ENCODE measurements around the gene GPC5. TPM values are rescaled to one million over a fixed set of nuclear protein-coding genes. Genes with fewer than 3 reads are reported as not detected.

Gene GPC5
- total and polyA plus RNA-seq, 2 of the 8 experiments (the other 6 are each of a cell fraction or from before 2014, with no cell fraction given): 0.20 to 0.39 TPM

GRCh38 chr13:92512852-92513251 is 1114.4 kb downstream of the GPC5 start:
- H2AK5ac ChIP-seq (ENCODE audit: low read depth, low read length): no peak overlapping the region
- no peak overlapping the region for H2BK15ac ChIP-seq (ENCODE audit: low read length)
- no peaks in the 10 kb centered on the region for H3K27me3 ChIP-seq (replicated peaks in 1 of 4; ENCODE audit: control insufficient read depth in 3 of 4, extremely low read depth in 1 of 4, insufficient read depth in 3 of 4, low read length in 3 of 4)
- peaks cover 5 to 6% of the 10 kb centered on the region in 2 experiments; a peak in 1 of 4 replicates for H3K9me3 ChIP-seq (ENCODE audit: insufficient read depth in 2 of 2, low read depth in 1 of 2, low read length in 1 of 2)
- no peak overlapping the region for H4K91ac ChIP-seq (replicated peaks; ENCODE audit: insufficient read length, low read length)
- H3K23me2 ChIP-seq (ENCODE audit: low read depth, low read length): no peaks in the 10 kb centered on the region
- no peak overlapping the region for H2BK5ac ChIP-seq (ENCODE audit: low read depth, low read length)
- H2AFZ ChIP-seq (ENCODE audit: low read length): 0 out of 2 replicates have a peak overlapping the region, but pooled peaks have one; percentile 40
- 89% methylated on average over 9 of the region's 9 CpGs; no CpG with 5 or more reads in 1 of the 2 experiments for WGBS, 2 experiments (ENCODE audit: extremely low coverage in 1 of 2, insufficient coverage in 1 of 2, insufficient read length in 1 of 2, insufficient replicate concordance in 2 of 2, low coverage in 1 of 2, low lambda C conversion rate in 2 of 2, missing lambda C conversion rate in 1 of 2)
- no peak overlapping the region for H3K23ac ChIP-seq (ENCODE audit: insufficient read length)
- H3K79me1 ChIP-seq (ENCODE audit: low read depth, low read length): no peaks in the 10 kb centered on the region
- H3K27ac ChIP-seq (ENCODE audit: low read depth, low read length): no peak overlapping the region
- no peaks in the 10 kb centered on the region for H3K79me2 ChIP-seq (ENCODE audit: control insufficient read depth in 1 of 2, insufficient read depth in 2 of 2, low read length in 2 of 2)
- no peak overlapping the region for H2BK12ac ChIP-seq (ENCODE audit: low read depth, low read length)
- H3K56ac ChIP-seq (replicated peaks; ENCODE audit: insufficient read length, low read depth, low read length): no peak overlapping the region
- POLR2A ChIA-PET (ENCODE audit: partially characterized antibody): no interaction called here
- peak overlapping the region; percentile 62; the same call in 1 of the 2 replicates for H4K8ac ChIP-seq (ENCODE audit: extremely low read depth, insufficient read depth, low read length)
- H3K9ac ChIP-seq (replicated peaks in 1 of 4; ENCODE audit: extremely low read depth in 1 of 4, low read depth in 3 of 4, low read length in 3 of 4): no peak overlapping the region
- no peaks in the 10 kb centered on the region for H3K4me1 ChIP-seq (replicated peaks in 1 of 4; ENCODE audit: control insufficient read depth in 3 of 4, insufficient read depth in 4 of 4, low read length in 3 of 4)
- DNase-seq (ENCODE audit: low read depth in 1 of 2, low spot score in 2 of 2): no peak
- CTCF ChIA-PET (ENCODE audit: partially characterized antibody): no interaction called here
- no peak overlapping the region for H2BK20ac ChIP-seq (ENCODE audit: low read length)
- H3K4me3 ChIP-seq (ENCODE audit: extremely low read depth in 1 of 4, insufficient read depth in 2 of 4, low read depth in 3 of 4, low read length in 4 of 4): no peak overlapping the region
- H3K4ac ChIP-seq (replicated peaks; ENCODE audit: insufficient read length, low read depth, low read length): no peak overlapping the region
- no peak overlapping the region for H2BK120ac ChIP-seq (replicated peaks; ENCODE audit: low read depth, low read length)
- H4K20me1 ChIP-seq (replicated peaks in 1 of 2; ENCODE audit: control insufficient read depth in 1 of 2, insufficient read depth in 2 of 2, low read length in 2 of 2): no peaks in the 10 kb centered on the region
- H3K4me2 ChIP-seq (ENCODE audit: insufficient read depth in 1 of 2, low read depth in 2 of 2, low read length in 2 of 2): no peak overlapping the region
- H3K18ac ChIP-seq (ENCODE audit: extremely low read depth, low read length): no peak overlapping the region
- H3K14ac ChIP-seq (ENCODE audit: insufficient read length): no peak overlapping the region
- no peaks in the 10 kb centered on the region for H3K36me3 ChIP-seq (ENCODE audit: control insufficient read depth in 2 of 4, insufficient read depth in 4 of 4, low read length in 3 of 4)
- H4K5ac ChIP-seq (ENCODE audit: insufficient read length, low read depth, low read length): no peak overlapping the region
- no peak for FAIRE-seq
- no peak for TF ChIP-seq NANOG (IDR thresholded peaks at IDR 0.05; ENCODE audit: insufficient read depth, low read depth, low read length, poor library complexity, severe bottlenecking)

Data from H1 (cell line).